Measurements from ENCODE around the gene GRIN1.

Gene GRIN1

GRCh38 chr9:137103206-137103999 lies 35.6 kb upstream of the GRIN1 start:
- Histone ChIP-seq H3K4me2 (ENCODE audit: low read length) (no peak overlapping the region), H2AFZ (ENCODE audit: low read length) (no peak overlapping the region), H3K9me3 (ENCODE audit: low read length) (no peaks in the 10 kb centered on the region), H3K4me1 (ENCODE audit: insufficient read depth, low read length, severe bottlenecking) (no peaks in the 10 kb centered on the region), H3F3A (ENCODE audit: insufficient read depth, low read length) (no peaks in the 10 kb centered on the region; the same call in 1 of the 2 replicates), H3K27me3 (ENCODE audit: insufficient read depth, low read length) (no peaks in the 10 kb centered on the region), H3K9me2 (ENCODE audit: low read depth, low read length) (no peaks in the 10 kb centered on the region), H3K79me2 (ENCODE audit: insufficient read depth, low read length) (no peaks in the 10 kb centered on the region), H3K4me3 (ENCODE audit: low read depth, low read length, poor library complexity, severe bottlenecking) (no peak overlapping the region), H3K36me3 (ENCODE audit: insufficient read depth, low read length) (peaks cover 96% of the 10 kb centered on the region), H3K9ac (ENCODE audit: low read length) (no peak overlapping the region), H3K27ac (ENCODE audit: low read depth, low read length, poor library complexity, severe bottlenecking) (no peak overlapping the region), H4K20me1 (ENCODE audit: insufficient read depth, low read length) (no peaks in the 10 kb centered on the region)
- no peak for TF ChIP-seq EZH2 (IDR thresholded peaks at IDR 0.05; ENCODE audit: borderline replicate concordance, low read length)
- TF ChIP-seq, protein P1, sequence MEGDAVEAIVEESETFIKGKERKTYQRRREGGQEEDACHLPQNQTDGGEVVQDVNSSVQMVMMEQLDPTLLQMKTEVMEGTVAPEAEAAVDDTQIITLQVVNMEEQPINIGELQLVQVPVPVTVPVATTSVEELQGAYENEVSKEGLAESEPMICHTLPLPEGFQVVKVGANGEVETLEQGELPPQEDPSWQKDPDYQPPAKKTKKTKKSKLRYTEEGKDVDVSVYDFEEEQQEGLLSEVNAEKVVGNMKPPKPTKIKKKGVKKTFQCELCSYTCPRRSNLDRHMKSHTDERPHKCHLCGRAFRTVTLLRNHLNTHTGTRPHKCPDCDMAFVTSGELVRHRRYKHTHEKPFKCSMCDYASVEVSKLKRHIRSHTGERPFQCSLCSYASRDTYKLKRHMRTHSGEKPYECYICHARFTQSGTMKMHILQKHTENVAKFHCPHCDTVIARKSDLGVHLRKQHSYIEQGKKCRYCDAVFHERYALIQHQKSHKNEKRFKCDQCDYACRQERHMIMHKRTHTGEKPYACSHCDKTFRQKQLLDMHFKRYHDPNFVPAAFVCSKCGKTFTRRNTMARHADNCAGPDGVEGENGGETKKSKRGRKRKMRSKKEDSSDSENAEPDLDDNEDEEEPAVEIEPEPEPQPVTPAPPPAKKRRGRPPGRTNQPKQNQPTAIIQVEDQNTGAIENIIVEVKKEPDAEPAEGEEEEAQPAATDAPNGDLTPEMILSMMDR (IDR thresholded peaks at IDR 0.05; ENCODE audit: low read length) = no peak

GRCh38 chr9:137105814-137106661 lies 32.9 kb upstream of the GRIN1 start:
- peaks cover 100% of the 10 kb centered on the region for H3K36me3 ChIP-seq (ENCODE audit: insufficient read depth, low read length)
- no peaks in the 10 kb centered on the region for H3K9me2 ChIP-seq (ENCODE audit: low read depth, low read length)
- TF ChIP-seq EZH2 (IDR thresholded peaks at IDR 0.05; ENCODE audit: borderline replicate concordance, low read length) = no peak
- TF ChIP-seq, protein P1 (IDR thresholded peaks at IDR 0.05; ENCODE audit: low read length) = no peak
- H3K9me3 ChIP-seq (ENCODE audit: low read length) = no peaks in the 10 kb centered on the region
- no peaks in the 10 kb centered on the region for H3K4me1 ChIP-seq (ENCODE audit: insufficient read depth, low read length, severe bottlenecking)
- no peaks in the 10 kb centered on the region for H3K79me2 ChIP-seq (ENCODE audit: insufficient read depth, low read length)
- H2AFZ ChIP-seq (ENCODE audit: low read length) = no peak overlapping the region
- no peak overlapping the region for H3K9ac ChIP-seq (ENCODE audit: low read length)
- H3K4me3 ChIP-seq (ENCODE audit: low read depth, low read length, poor library complexity, severe bottlenecking) = no peak overlapping the region
- no peak overlapping the region for H3K27ac ChIP-seq (ENCODE audit: low read depth, low read length, poor library complexity, severe bottlenecking)
- no peaks in the 10 kb centered on the region for H3K27me3 ChIP-seq (ENCODE audit: insufficient read depth, low read length)
- H3F3A ChIP-seq (ENCODE audit: insufficient read depth, low read length) = no peaks in the 10 kb centered on the region; the same call in 1 of the 2 replicates
- H4K20me1 ChIP-seq (ENCODE audit: insufficient read depth, low read length) = no peaks in the 10 kb centered on the region
- H3K4me2 ChIP-seq (ENCODE audit: low read length) = no peak overlapping the region

DNA sequence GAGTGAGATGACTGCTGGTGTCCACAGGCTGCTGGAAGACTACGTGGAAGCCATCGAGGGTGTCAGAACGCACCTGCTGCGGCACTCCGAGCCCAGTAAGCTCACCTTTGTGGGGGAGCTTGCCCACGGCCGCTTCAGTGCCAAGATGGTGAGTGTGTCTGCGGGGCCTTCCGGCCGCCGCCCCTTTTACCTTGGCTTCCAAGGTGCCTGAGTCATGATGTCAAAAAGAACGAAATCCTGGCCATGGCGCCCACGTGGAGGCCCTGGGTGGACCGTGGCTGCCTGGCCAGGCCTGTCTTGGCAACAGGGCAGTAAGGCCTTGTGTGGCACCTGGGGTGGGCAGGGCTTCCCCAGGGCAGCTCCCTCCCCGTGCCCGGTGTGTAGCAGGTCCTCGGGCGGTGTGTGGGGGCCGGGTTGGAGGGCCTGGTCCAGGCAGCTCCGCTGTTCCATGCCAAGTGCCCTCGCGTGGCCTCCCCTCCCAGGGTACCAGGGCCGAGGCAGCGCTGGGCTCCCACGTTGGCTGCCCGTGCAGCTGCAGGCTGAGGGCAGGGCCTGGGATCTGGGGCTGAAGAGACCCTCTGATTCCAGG lies 32.2 kb upstream of the GRIN1 start:
- no peak for TF ChIP-seq EZH2 (IDR thresholded peaks at IDR 0.05; ENCODE audit: borderline replicate concordance, low read length)
- TF ChIP-seq, protein P1 (IDR thresholded peaks at IDR 0.05; ENCODE audit: low read length) = no peak
- no peaks in the 10 kb centered on the region for H3K79me2 ChIP-seq (ENCODE audit: insufficient read depth, low read length)
- no peaks in the 10 kb centered on the region for H4K20me1 ChIP-seq (ENCODE audit: insufficient read depth, low read length)
- no peak overlapping the region for H3K4me2 ChIP-seq (ENCODE audit: low read length)
- peaks cover 98% of the 10 kb centered on the region for H3K36me3 ChIP-seq (ENCODE audit: insufficient read depth, low read length)
- no peaks in the 10 kb centered on the region for H3K9me3 ChIP-seq (ENCODE audit: low read length)
- H2AFZ ChIP-seq (ENCODE audit: low read length) = no peak overlapping the region
- no peaks in the 10 kb centered on the region for H3K27me3 ChIP-seq (ENCODE audit: insufficient read depth, low read length)
- H3K27ac ChIP-seq (ENCODE audit: low read depth, low read length, poor library complexity, severe bottlenecking) = no peak overlapping the region
- H3K4me3 ChIP-seq (ENCODE audit: low read depth, low read length, poor library complexity, severe bottlenecking) = no peak overlapping the region
- no peaks in the 10 kb centered on the region; the same call in 1 of the 2 replicates for H3F3A ChIP-seq (ENCODE audit: insufficient read depth, low read length)
- no peaks in the 10 kb centered on the region for H3K9me2 ChIP-seq (ENCODE audit: low read depth, low read length)
- H3K9ac ChIP-seq (ENCODE audit: low read length) = no peak overlapping the region
- no peaks in the 10 kb centered on the region for H3K4me1 ChIP-seq (ENCODE audit: insufficient read depth, low read length, severe bottlenecking)

Measured in OCI-LY1 (cell line).